ENCODE results near the gene ME3. TPM values are rescaled to one million over a fixed set of nuclear protein-coding genes. Genes with fewer than 3 reads are reported as not detected.

The ME3 gene
- total RNA-seq = 1 to 10 TPM; 1.9 to 8.5 (median 4.6) TPM
- long read RNA-seq = 0 reads

GRCh38 chr11:86672007-86672621 lies at the start of gene ME3:
Gene ME3 (minus strand): TSS chr11:86672616.
- ATAC-seq (peak; percentile 85 to 90 (median 88)), DNase-seq (peak; percentile 75 to 79 (median 78))
- intact Hi-C loops (cut with DNase I) = no loop called here
- Histone ChIP-seq H3K4me3 (peak within 1 kb of the TSS; percentile 74 to 78 (median 76)), H3K4me1 (peaks cover 0 to 15% (median 6%) of the 10 kb centered on the region in 4 donors), H3K9me3 (no peaks in the 10 kb centered on the region), H3K36me3 (no peaks in the 10 kb centered on the region), H3K27me3 (no peaks in the 10 kb centered on the region), H3K27ac (peak within 1 kb of the TSS; percentile 73 to 89 (median 87))
- TF ChIP-seq POLR2A (IDR thresholded peaks at IDR 0.05) (peak; percentile 49), CTCF (IDR thresholded peaks at IDR 0.05) (no peak)
- WGBS (ENCODE audit: insufficient coverage, low coverage, low lambda C conversion rate, missing lambda C conversion rate) = no CpG with 5 or more reads among the region's 52 CpGs

- no peaks in the 10 kb centered on the region for H3K36me3 ChIP-seq
- no peak overlapping the region for H3K27ac ChIP-seq
- no peaks in the 10 kb centered on the region for H3K9me3 ChIP-seq
- H3K4me3 ChIP-seq = no peak overlapping the region
- WGBS (ENCODE audit: insufficient coverage, low coverage, low lambda C conversion rate, missing lambda C conversion rate) = 38% methylated on average over 1 of the region's 1 CpG
- ATAC-seq = no peak
- H3K27me3 ChIP-seq = no peaks in the 10 kb centered on the region
- TF ChIP-seq POLR2A (IDR thresholded peaks at IDR 0.05) = no peak
- no peak for TF ChIP-seq CTCF (IDR thresholded peaks at IDR 0.05)
- H3K4me1 ChIP-seq = no peaks in the 10 kb centered on the region
- no peak for DNase-seq
- intact Hi-C loops (cut with DNase I) = no loop called here
Observed at GRCh38 chr11:86722006-86722405, 49.6 kb upstream of the ME3 start.

- WGBS (ENCODE audit: insufficient coverage, low coverage, low lambda C conversion rate, missing lambda C conversion rate) = 49% methylated on average over 2 of the region's 2 CpGs
- H3K4me3 ChIP-seq = no peak overlapping the region
- ATAC-seq (peak in 1 of 4 donors; percentile 63), DNase-seq (no peak)
- no peaks in the 10 kb centered on the region for H3K36me3 ChIP-seq
- no peaks in the 10 kb centered on the region for H3K27me3 ChIP-seq
- intact Hi-C loops (cut with DNase I) = no loop called here
- TF ChIP-seq POLR2A (IDR thresholded peaks at IDR 0.05) = no peak
- no peak for TF ChIP-seq CTCF (IDR thresholded peaks at IDR 0.05)
- no peaks in the 10 kb centered on the region for H3K4me1 ChIP-seq
- H3K9me3 ChIP-seq = no peaks in the 10 kb centered on the region
- no peak overlapping the region for H3K27ac ChIP-seq
Observed at GRCh38 chr11:86720546-86720945, 48.1 kb upstream of the ME3 start.

- 53% methylated on average over 1 of the region's 1 CpG for WGBS (ENCODE audit: insufficient coverage, low coverage, low lambda C conversion rate, missing lambda C conversion rate)
- ATAC-seq (no peak), DNase-seq (no peak)
- Histone ChIP-seq H3K9me3 (no peaks in the 10 kb centered on the region), H3K4me3 (no peak overlapping the region), H3K36me3 (no peaks in the 10 kb centered on the region), H3K27ac (no peak overlapping the region), H3K4me1 (no peaks in the 10 kb centered on the region), H3K27me3 (no peaks in the 10 kb centered on the region)
- TF ChIP-seq CTCF (IDR thresholded peaks at IDR 0.05) = no peak
- TF ChIP-seq POLR2A (IDR thresholded peaks at IDR 0.05) = no peak
- intact Hi-C loops (cut with DNase I) = no loop called here
Observed at GRCh38 chr11:86719781-86720463, 47.5 kb upstream of the ME3 start.

Measured in right lobe of liver (tissue), 6 donors.